ENCODE results near the gene KIF16B.

DNA sequence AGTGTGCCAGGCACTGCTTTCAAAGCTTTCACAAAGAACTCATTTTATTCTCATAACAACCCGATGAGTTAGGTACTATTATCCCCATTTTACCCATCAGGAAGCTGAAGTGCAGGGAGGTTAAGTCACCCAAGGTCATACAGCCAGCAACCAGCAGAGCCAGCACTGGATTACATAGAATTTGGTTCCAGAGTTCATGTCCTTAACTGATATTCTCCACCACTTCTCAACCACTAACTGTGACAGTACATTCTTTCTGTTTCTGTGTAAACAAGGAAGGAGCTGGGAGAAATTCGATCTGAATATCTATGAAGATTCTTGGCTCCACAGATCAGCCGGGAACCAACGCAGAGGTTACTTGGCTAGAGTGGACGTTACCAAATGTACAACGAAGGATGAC is 98.0 kb downstream of the KIF16B start:
- TF ChIP-seq CTCF (IDR thresholded peaks at IDR 0.05; ENCODE audit: extremely low read depth in 1 of 2, insufficient read depth in 1 of 2, low read depth in 1 of 2, low read length in 2 of 2), result no peak
- TF ChIP-seq JUN (IDR thresholded peaks at IDR 0.05; ENCODE audit: borderline replicate concordance, insufficient read depth, insufficient read length, low read depth), result no peak
- no peak for TF ChIP-seq GATA2 (IDR thresholded peaks at IDR 0.05; ENCODE audit: insufficient read depth, insufficient read length, low read depth, low read length)
- no peak for TF ChIP-seq POLR2A (IDR thresholded peaks at IDR 0.05; ENCODE audit: low read depth, low read length)
- TF ChIP-seq, protein P1, sequence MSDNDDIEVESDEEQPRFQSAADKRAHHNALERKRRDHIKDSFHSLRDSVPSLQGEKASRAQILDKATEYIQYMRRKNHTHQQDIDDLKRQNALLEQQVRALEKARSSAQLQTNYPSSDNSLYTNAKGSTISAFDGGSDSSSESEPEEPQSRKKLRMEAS (IDR thresholded peaks at IDR 0.05; ENCODE audit: insufficient read depth, insufficient read length), result no peak
- no peak for TF ChIP-seq EZH2 (IDR thresholded peaks at IDR 0.05; ENCODE audit: borderline replicate concordance, low read depth, low read length, severe bottlenecking)
- no peak for TF ChIP-seq POLR2AphosphoS5 (IDR thresholded peaks at IDR 0.05; ENCODE audit: insufficient read depth, low read depth, low read length)
- TF ChIP-seq MYC (IDR thresholded peaks at IDR 0.05; ENCODE audit: low read depth, low read length), result no peak
- no peak for TF ChIP-seq FOS (IDR thresholded peaks at IDR 0.05; ENCODE audit: borderline replicate concordance, insufficient read depth, low read length)
